HG02763 (cell line): ENCODE results near the gene KLHL25.

Experiments
- ATAC-seq: cut with Tn5 transposase; IDR thresholded peaks from one replicate; pipeline ENCODE4 v1.9.1; 2021; ENCODE audit warnings: mild to moderate bottlenecking, moderate library complexity; ENCODE audit not compliant: unreplicated experiment

Gene KLHL25

DNA sequence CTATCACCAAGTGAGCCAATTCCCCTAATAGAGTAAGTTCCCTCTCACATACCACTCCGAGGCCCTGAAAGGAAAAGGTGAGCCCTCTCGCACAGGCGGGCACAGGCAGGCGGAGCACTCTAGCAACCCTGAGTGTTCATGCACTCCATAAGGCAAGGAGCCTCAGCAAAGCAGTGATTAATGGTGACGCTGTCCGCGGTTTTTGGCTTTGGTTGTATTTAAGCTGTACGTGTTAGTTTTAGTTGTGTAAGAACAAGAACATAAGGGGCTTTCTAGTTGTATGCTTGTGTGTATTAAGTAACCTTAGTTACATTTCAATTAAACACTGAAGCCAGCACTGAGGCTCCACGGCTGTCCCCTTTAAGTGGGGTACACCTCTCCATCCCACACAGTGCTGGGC lies 33.1 kb downstream of the KLHL25 start:
- ATAC-seq: no peak

DNA sequence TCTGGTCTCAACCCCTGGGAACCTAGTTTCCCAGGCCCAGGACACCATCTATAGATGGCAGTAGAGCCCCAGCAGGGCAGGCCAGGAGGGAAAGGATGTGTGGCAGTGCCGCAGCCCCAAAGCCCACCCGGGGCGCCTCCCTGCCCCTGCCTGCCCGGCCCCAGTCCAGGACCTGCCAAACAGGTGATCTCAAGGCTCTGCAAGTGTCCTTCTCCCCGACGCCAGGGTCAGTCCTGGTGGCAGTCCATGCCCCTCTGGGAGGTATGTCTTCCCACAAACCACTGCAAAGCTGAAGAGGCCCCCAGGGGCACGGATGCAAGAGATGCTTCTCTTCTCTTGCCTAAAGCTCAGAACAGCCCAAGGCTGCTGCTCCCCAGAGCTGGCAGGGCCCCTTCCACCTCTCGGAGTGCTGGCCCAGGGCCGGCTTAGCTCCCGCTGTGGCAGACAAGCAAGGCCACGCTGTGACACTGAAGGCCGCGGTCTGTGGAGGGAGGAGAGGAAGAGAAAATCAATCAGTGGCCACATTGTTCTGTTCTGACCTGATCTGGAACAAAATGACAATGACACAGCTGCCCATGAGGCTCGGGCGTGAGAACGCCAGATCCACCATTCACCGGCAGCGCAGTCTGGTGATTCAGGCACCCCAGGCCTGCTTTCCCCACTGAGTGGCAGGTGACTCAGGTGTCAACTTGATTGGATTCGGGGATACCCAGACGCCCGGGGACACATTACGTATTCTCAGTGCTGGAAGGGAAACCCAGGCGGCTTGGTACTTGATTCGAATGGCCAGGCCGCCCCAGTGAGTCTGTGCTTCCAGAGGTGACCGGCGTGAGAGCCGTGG lies 34.0 kb downstream of the KLHL25 start:
- no peak for ATAC-seq

DNA sequence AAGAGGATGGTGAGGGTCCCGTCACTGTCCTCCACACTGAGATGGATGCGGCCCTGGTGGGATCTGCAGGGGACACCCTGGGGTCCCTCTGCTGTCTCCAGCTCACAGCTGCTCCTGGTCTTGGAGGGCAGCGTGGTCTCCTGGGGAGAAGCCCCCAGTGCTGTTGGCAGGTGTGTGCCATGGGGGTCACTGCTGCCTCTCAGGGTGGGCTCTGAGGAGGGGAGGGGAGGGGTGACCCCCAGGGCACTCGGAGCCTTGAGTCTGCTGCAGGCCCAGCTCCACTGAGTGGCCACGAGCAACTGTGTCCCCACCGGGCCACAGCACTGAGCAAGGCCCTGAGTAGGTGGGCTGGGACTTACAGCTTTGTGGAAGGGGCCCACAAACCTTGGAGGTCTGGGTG lies 34.7 kb downstream of the KLHL25 start:
- ATAC-seq: no peak

DNA sequence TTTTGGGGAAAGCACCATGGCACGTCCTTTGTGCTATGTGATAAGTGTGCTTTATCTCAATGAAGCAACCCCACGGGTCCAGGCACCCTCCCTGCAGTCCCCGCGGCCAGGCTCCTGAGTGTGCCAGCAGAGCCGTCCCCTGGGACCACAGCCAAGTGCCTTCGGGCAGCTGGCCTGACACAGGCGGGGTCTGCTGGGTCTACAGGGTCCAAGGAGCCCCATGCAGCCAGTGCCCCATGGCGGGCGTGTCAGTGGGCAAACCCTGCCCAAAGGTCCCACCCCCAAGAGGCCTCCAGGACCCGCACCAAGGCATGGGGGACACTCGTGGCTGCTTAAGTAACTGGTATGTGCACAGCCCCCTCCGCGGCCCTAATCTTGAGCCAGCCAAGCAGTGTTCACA lies 35.3 kb downstream of the KLHL25 start:
- ATAC-seq: no peak

DNA sequence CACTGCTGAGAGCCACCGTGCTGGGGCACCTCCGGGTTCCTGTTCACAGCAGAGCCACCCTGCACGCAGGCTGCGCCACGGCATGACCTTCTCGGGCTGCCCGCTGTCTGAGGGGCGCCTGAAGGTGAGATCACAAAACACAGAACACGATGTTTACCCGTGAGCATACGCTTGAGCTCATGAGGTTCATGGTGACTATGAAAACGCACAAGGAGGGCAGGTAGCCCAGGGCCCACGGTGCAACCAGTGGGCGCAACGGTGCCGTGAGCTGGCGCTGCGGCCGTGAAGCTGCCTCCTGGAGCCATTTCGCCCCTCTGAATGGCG lies 36.1 kb downstream of the KLHL25 start:
- ATAC-seq: no peak

DNA sequence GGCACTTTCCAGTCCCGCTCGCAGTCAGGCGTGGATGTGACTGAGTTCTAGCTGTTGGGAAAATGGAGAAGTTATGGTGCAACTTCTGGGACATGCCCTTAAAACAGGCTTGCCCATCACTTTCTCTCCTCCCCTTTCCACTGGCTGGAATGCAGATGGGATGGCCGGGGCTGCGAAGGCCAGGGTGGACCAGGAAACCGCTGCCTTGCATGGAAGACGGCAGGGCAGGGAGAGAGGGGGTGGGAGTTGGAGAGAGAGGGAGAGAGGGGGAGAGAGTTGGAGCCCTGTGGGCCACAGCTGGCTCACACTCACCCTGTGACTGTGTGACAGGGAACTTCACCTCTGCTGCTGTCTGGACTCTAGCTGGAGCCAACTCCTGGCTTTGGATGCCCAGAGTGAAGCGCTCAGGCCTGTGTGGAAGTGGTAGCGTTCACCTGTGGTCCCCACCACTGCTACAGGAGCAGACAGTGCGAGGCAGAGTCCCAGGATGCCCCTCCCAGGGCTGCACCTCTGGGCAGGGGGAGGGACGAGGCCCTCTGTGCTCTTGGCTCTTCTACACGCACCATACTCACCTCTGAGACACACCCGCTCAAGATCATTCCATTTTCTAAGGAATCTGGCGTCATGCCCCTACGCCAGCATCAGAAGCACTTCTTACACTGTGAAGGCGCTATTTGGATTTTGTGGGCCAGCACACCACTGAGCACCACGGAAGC lies 36.6 kb downstream of the KLHL25 start:
- no peak for ATAC-seq

DNA sequence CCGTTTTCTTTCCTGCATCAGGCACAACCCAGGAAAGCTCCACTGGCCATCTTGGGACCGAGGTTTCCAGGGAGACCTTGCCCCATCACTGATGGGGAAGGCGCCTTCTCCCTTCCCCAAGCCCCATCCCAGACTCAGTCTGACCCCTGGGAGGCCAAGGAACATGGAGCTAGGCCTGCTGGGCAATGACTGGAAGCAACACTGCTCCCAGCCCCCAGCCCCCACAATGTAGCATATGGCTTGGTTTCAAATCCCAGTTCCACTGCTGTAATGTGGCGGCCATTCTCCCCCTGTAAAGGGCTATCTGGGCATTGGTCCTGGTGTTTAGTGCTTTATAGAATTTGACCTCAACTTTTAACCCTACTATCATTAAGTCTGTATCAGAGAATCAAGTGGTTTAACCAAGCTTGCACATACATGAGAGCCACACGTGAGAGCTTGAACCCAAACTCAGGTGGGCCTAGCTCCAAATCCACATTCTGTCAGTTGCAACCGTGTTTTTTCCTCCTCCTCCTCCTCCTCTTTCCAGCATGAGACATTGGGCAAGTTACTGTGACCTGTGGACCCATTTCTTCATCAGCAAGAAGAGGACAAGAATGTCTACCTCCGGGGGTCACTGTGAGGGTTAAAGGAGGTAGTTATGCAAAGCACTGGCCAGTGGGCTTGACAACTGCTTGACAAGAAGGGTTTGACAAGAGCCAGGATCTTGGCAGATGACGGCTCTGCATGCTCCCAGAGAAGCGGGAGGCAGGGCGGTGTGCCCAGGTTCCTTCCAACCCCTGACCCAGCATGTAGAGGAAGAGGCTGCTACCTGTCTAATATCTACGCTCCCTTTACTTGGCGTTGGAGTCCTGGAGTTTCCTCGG lies 37.4 kb downstream of the KLHL25 start:
- no peak for ATAC-seq

DNA sequence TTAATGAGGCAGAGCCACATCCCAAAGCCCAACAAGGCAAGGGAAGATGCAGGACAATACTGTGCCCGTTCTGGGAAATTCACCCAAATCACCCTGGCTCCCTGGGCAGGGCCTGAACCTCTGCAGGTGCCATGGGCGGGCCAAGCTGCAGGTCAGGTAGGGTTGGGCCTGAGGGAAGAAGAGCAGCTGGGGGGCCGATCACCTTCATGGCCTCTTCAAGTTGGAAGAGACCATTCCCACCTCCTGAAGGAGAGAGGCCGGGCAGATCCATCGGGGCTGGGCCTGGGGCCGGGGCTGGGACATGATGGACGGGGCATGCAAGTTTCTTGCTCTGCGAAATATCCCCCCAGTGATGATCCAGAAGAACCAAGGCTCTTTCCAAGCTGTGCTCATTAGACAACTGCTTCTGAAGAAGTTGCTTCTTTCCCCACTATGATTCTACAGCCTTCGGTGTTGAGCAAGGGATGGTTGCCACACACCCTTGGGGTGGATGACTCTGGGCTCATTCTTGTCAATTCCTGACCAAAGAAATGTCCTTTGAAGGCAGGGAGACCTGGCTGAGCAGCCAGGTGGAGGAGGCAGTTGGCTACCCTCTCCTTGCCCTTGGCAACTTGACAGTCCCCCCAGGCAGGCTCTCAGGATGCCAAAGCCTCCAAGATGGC lies 38.2 kb downstream of the KLHL25 start:
- ATAC-seq: no peak

DNA sequence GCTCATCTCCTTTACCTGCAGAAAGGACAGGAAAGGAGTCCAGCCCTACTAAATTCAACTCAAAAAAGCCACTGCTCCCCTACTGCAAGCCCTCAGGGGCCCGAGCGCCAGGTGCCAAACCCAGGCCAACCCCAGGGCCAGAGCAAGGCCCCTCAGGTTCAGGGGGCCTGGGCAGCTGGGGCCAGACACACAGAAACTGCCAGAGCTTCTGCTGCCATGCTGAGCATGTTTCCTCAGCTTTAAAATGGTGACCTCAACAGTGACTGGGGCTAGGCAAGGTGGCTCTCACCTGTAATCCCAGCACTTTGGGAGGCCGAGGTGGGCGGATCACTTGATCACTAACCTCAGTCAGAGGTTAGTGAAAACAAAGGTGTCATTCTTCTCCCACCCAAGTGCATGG lies 38.8 kb downstream of the KLHL25 start:
- ATAC-seq: no peak

DNA sequence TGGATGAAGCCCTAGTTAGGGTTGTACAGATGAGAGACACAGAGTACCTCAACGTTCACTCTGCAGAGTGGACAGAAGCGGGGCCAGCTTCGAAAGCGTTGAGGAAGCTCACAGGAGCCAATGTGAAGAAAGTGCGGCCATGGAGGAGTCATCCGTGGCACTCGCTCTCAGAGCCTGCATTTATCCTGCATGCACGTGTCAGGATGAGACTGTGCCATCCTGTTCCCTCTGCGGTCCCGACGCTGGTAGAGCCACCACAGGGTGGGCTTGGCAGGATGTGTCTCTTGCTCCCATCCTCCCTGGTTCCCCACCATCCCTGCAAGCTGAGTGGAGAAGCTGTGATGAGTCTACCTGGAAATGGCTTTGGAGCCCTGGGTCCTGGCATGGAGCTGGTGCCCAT lies 39.3 kb downstream of the KLHL25 start:
- no peak for ATAC-seq

DNA sequence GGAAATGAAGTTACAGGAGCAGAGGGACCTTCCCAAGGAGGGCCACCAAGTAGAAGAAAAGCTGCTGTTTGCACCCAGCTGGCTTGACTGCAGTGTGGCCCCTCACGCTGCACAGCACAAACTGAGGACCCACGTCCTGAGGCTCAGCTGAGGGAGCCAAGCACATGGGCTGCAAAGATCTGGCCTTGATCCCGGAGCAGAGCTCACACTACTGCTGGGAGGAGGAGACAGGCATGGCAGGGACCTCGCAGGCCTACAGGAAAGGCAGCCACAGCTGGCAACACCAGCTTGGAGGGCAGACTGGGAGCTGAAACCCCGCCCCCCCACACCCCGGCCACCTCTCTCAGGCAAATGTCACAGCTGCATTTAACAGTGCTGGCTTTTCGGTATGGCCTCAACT lies 39.7 kb downstream of the KLHL25 start:
- no peak for ATAC-seq

DNA sequence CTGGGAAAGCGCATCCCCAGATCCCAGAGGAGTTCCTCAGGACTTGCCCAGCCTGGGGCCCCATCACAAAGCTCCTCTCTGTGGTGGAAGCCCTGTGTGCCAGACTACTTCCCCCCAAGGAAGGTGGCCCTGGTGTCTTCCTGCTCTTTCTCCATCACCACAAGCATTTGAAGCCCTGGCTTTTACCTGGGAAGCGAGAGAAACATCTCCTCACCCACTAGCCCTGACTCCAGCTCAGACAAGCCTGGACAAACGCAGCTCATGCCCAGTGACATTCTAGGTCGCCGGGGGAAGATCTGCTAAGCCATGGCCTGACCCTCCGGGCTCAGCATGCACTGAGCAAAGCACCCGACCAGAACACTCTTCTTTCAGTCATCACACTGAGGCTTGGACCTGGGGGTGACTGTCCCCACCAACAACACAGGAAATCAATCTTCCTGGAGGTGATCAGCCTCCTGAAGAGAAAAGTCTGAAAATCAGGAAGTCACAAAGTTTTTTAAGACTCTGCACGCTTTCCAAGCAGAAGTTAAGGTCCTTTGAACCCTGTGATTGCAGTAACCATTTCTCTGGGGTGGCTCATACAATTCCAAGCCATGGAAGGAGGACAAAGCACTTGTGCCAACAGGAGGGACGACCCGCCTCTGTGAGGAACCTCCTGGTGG lies 40.8 kb downstream of the KLHL25 start:
- no peak for ATAC-seq

DNA sequence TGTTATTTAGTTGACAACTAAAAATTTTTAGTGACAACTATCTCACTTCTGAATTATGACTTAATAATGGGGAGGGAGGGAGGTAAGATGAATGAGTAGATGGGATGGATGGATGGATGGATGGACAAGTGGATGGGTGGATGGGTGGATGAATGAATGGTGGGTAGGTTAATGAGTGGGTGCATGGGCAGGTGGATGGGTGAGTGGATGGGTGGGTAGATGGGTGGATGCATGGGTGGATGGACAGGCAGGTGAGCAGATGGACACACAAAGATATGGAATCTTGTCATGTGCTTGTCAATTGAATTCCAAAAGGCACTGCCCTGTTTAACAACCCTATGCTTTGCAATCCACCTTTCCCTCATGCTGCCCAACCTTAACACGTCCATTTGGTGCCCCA lies 41.5 kb downstream of the KLHL25 start:
- no peak for ATAC-seq

DNA sequence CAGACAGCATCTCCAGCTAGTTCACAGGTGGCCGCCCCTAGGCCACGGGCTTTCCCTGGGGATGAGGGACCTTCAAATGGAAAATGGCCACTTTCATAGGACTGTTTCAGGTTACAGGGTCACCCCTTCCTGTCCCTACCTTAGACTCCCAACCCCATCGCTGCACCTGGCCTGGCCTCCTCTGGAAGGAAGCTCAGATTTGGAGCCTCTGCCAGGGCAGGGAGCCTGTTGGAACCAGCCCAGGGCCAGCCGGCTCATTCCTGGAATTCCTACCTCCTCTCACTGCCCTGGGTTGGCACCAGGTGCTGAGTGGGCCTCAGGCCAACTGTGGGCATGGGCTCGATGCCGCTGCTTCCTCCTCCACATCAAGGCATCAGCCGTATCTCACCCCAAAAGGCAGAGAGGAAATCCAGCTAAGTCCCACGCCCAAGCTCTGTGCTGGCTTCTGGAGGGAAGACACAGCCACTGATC lies 42.2 kb downstream of the KLHL25 start:
- no peak for ATAC-seq

DNA sequence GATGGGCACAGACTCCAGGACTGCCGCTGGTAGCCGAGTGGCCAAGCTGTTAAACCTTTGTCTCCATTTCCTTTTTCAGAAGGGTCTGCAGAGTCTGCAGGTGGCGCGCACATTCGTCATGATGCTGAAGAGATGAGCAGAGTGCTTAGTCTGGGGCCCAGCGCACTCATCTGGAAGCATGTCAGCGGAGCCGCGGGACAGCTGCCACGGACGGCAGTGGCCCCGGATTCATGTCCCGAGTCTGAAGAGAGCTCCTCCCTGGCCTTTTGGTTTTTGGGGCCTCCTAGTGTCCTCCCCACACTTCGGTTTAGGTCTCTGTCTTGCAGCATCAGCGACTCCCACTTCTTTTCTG lies 42.6 kb downstream of the KLHL25 start:
- ATAC-seq: no peak

DNA sequence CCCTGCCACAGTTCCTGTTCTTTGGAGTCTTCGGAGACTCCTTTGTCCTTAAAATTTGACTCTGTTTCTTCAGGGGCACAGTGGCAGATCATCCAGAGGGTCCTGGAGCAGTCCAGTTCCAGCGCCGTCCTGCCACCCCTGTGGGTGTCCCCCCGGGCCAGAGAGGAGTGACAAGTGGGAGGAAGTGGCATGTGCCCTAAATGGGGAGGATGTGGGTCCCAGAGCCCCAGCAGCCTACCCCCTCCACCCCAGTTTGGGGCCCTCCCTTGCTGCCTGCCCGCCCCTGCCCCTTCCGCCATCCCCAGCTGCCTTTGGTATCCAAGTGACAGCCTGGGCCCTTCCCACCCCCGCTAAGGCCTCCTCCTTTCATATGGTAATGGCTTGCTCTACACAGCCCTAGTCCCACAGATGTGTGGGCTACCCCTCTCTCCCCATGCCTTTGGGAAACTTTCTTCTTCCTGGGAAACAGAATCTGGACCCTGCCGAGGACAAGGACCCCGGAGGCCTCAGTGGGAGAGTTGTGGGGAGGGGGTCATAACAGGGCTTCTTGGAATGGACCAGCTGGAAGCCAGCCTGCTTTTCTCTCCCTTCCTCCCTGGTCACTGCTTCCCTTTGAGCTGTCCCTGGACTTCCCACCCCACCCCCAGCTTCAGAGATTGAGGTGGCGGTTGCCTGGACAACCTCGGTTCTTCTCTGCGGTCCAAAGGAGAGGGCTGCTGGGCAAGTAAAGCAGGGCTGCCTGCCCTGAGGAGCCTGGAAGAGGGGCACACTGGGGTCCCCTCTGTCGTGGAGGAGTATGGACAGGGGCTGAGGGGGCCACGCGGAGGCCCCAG lies 43.2 kb downstream of the KLHL25 start:
- ATAC-seq: no peak

DNA sequence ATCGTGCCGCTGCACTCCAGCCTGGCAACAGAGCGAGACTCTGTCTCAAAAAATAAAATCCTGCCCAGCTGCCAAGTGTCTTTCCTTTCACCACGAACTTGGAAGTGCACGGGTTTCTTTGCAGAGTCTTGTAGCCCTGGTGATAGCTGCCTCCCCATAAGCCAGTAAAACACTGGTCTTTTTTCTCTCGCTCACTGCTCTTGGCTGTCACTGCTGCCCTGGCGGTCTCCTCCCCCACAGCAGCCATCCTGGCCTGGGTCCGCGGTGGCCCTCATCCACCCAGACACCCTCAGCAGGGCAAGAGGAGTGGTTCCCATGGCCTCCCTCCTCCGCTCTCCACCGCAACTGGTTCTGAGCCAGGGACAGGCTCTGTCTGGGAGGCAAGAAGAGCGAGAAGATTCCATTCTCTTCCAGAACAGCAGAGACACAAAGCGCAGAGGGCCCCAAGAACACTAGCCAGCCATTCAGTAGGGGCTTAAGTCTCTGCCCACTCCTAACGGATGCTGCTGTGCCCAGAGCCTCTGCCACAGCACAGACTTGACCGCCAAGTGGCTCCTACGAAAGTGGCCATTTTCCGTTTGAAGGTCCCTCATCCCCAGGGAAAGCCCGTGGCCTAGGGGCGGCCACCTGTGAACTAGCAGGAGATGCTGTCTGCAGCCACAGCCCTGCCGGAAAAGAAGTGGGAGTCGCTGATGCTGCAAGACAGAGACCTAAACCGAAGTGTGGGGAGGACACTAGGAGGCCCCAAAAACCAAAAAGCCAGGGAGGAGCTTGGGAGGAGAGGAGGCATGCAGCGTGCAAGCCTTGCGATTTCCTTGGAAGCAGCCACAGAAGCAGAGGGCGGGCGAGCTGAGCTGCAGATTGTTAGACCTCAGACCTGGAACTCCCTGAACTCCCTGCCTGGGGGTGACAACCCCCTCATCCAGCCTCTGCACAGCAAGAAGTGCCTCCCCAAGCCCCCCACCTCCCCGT lies 44.1 kb downstream of the KLHL25 start:
- ATAC-seq: no peak
